ENCODE measurements around the gene PAMR1. TPM values are rescaled to one million over a fixed set of nuclear protein-coding genes. Genes with fewer than 3 reads are reported as not detected.

Gene PAMR1
- total and polyA plus RNA-seq, 2 experiments from 2014 or later = 119 to 151 TPM

DNA sequence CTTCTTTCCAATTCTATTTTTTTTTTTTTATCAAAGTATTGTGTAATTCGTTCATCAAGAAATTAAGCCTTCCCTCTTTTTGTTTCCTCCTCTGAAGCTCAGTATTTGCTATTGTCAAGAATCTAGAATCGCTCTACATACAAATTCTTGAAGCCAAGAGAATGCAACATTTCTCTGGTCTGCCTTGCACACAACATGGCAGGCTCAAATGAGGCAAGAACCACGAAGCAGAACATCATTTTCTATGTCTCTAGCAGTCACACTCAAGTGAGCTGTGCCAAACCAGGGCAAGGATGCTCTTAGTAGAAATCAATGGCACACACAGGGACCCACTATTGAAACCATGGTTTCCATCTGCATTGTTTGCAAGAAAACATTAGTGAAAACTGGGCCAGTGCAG lies 59.4 kb downstream of the PAMR1 start:
- no peaks in the 10 kb centered on the region for H4K20me1 ChIP-seq (ENCODE audit: insufficient read depth)
- H2AFZ ChIP-seq = no peak overlapping the region
- H3K9me2 ChIP-seq (ENCODE audit: insufficient read depth) = no peaks in the 10 kb centered on the region
- in situ Hi-C loops (cut with MboI) = no loop called here
- peaks cover 8% of the 10 kb centered on the region for H3K4me1 ChIP-seq (ENCODE audit: insufficient read depth)
- TF ChIP-seq EZH2phosphoT487 (IDR thresholded peaks at IDR 0.05; ENCODE audit: insufficient read depth, low read depth) (no peak), EZH2 (IDR thresholded peaks at IDR 0.05; ENCODE audit: insufficient read depth, poor library complexity, severe bottlenecking) (no peak)
- no peak overlapping the region for H3K4me3 ChIP-seq
- peaks cover 35% of the 10 kb centered on the region for H3K36me3 ChIP-seq (ENCODE audit: low read depth)
- no peak overlapping the region for H3K27ac ChIP-seq
- H3K9ac ChIP-seq = no peak overlapping the region
- DNase-seq = no peak
- no peaks in the 10 kb centered on the region for H3K9me3 ChIP-seq (ENCODE audit: low read depth)
- no peak overlapping the region for H3K4me2 ChIP-seq (ENCODE audit: unreplicated experiment)
- H3F3A ChIP-seq (ENCODE audit: insufficient read depth) = 0 out of 2 replicates have a peak, but pooled peaks cover 8% of the 10 kb centered on the region
- no peaks in the 10 kb centered on the region for H3K27me3 ChIP-seq (replicated peaks; ENCODE audit: insufficient read depth)
- H3K79me2 ChIP-seq (ENCODE audit: insufficient read depth) = no peaks in the 10 kb centered on the region
- WGBS, 2 experiments (ENCODE audit: low coverage in 1 of 2, low lambda C conversion rate in 2 of 2, missing lambda C conversion rate in 2 of 2) = 97 to 99% methylated on average over 3 of the region's 3 CpGs

DNA sequence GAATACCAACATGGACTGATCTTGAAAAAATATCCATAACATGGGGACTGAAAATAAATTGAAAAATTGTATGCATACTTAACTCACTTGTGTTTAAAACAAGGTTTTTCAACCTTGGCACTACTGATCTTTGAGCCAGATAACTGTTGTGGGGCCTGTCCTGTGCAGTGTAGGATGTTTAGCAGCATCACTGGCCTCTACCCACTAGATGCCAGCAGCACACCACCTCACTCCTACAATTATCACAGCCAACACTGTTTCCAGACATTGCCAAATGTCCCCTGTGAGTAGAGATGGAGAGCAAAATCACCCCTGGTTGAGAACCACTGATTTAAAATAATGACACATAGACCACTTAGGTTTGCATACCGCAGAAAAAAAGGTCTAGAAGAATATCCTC lies 61.1 kb downstream of the PAMR1 start:
- WGBS, 2 experiments (ENCODE audit: low coverage in 1 of 2, low lambda C conversion rate in 2 of 2, missing lambda C conversion rate in 2 of 2) = 100% methylated on average over 1 of the region's 1 CpG
- Histone ChIP-seq H3K4me1 (ENCODE audit: insufficient read depth) (peaks cover 8% of the 10 kb centered on the region), H3K4me2 (ENCODE audit: unreplicated experiment) (no peak overlapping the region), H3K79me2 (ENCODE audit: insufficient read depth) (no peaks in the 10 kb centered on the region), H3K9me3 (ENCODE audit: low read depth) (no peaks in the 10 kb centered on the region), H3K36me3 (ENCODE audit: low read depth) (peaks cover 35% of the 10 kb centered on the region), H3K27me3 (replicated peaks; ENCODE audit: insufficient read depth) (no peaks in the 10 kb centered on the region), H3K4me3 (no peak overlapping the region), H3F3A (ENCODE audit: insufficient read depth) (0 out of 2 replicates have a peak, but pooled peaks cover 8% of the 10 kb centered on the region), H4K20me1 (ENCODE audit: insufficient read depth) (no peaks in the 10 kb centered on the region), H3K27ac (no peak overlapping the region), H2AFZ (no peak overlapping the region), H3K9ac (no peak overlapping the region), H3K9me2 (ENCODE audit: insufficient read depth) (no peaks in the 10 kb centered on the region)
- in situ Hi-C loops (cut with MboI) = no loop called here
- DNase-seq = peak; percentile 23
- TF ChIP-seq EZH2phosphoT487 (IDR thresholded peaks at IDR 0.05; ENCODE audit: insufficient read depth, low read depth) (no peak), EZH2 (IDR thresholded peaks at IDR 0.05; ENCODE audit: insufficient read depth, poor library complexity, severe bottlenecking) (no peak)

DNA sequence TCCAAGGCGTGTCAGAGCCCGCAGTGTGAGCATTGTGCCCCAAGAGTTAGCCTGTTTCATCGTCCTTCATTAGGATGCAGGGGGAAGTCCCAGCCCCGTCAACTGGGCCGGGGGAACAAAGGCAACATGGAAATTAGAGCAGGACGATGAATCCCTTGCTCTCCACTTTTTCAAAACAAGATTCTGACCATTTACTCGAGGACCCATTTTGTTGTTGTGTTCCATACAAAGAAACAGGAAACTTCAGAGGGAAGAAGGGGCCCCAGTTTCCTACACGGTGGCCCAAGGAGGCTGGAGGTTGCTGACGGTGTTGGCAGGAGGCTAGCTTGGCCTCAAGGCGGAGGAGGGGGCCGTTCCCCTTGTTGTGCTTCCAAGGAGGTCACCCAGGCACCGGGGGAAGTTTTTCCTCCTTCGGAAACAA lies 62.1 kb downstream of the PAMR1 start:
- H4K20me1 ChIP-seq (ENCODE audit: insufficient read depth) = no peaks in the 10 kb centered on the region
- H3K4me2 ChIP-seq (ENCODE audit: unreplicated experiment) = no peak overlapping the region
- no peak overlapping the region for H2AFZ ChIP-seq
- H3K9me2 ChIP-seq (ENCODE audit: insufficient read depth) = no peaks in the 10 kb centered on the region
- H3K27me3 ChIP-seq (replicated peaks; ENCODE audit: insufficient read depth) = no peaks in the 10 kb centered on the region
- no peak overlapping the region for H3K4me3 ChIP-seq
- H3K9ac ChIP-seq = no peak overlapping the region
- H3K27ac ChIP-seq = no peak overlapping the region
- peaks cover 30% of the 10 kb centered on the region for H3K36me3 ChIP-seq (ENCODE audit: low read depth)
- no peaks in the 10 kb centered on the region for H3K79me2 ChIP-seq (ENCODE audit: insufficient read depth)
- H3K4me1 ChIP-seq (ENCODE audit: insufficient read depth) = peaks cover 15% of the 10 kb centered on the region
- DNase-seq = no peak
- WGBS, 2 experiments (ENCODE audit: low coverage in 1 of 2, low lambda C conversion rate in 2 of 2, missing lambda C conversion rate in 2 of 2) = 92 to 95% methylated on average over 13 of the region's 13 CpGs
- H3F3A ChIP-seq (ENCODE audit: insufficient read depth) = 0 out of 2 replicates have a peak, but pooled peaks cover 8% of the 10 kb centered on the region
- in situ Hi-C loops (cut with MboI) = no loop called here
- H3K9me3 ChIP-seq (ENCODE audit: low read depth) = no peaks in the 10 kb centered on the region
- no peak for TF ChIP-seq EZH2 (IDR thresholded peaks at IDR 0.05; ENCODE audit: insufficient read depth, poor library complexity, severe bottlenecking)
- no peak for TF ChIP-seq EZH2phosphoT487 (IDR thresholded peaks at IDR 0.05; ENCODE audit: insufficient read depth, low read depth)

DNA sequence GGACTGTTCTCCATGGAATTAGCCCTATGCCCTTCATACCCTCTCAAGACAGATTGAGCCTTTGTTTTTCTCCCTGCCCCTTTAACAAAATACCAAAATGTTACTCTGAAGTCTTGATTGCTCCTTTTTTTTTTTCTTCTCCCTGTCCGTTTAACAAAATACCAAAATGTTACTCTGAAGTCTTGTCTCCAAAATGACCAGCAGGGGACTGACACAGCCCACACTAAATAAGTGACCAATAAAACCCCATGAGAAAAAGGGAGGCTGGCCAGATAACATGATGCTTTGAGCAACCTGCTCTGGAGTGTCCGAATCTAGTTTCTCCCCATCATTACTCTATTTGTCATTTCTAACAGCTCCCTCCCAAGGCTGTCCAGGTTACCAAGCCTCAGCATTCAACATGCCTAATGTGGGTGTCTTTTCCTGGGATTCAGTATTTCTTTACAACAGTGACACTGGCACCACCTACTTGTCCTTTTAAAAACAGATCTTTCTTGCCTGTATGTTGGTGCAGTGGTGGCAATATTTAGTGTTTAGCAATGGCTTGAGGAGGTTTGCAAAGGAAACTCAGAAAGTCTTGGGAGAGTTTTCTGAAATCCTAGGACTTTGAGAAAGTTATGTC lies 63.4 kb downstream of the PAMR1 start:
- H3K27me3 ChIP-seq (replicated peaks; ENCODE audit: insufficient read depth) = no peaks in the 10 kb centered on the region
- peaks cover 19% of the 10 kb centered on the region; the same call in 1 of the 2 replicates for H3K36me3 ChIP-seq (ENCODE audit: low read depth)
- in situ Hi-C loops (cut with MboI) = no loop called here
- no peaks in the 10 kb centered on the region for H3K79me2 ChIP-seq (ENCODE audit: insufficient read depth)
- H4K20me1 ChIP-seq (ENCODE audit: insufficient read depth) = no peaks in the 10 kb centered on the region
- no peak overlapping the region for H3K4me3 ChIP-seq
- no peaks in the 10 kb centered on the region for H3K9me2 ChIP-seq (ENCODE audit: insufficient read depth)
- no peak overlapping the region for H3K4me2 ChIP-seq (ENCODE audit: unreplicated experiment)
- DNase-seq = no peak
- TF ChIP-seq EZH2 (IDR thresholded peaks at IDR 0.05; ENCODE audit: insufficient read depth, poor library complexity, severe bottlenecking) = no peak
- TF ChIP-seq EZH2phosphoT487 (IDR thresholded peaks at IDR 0.05; ENCODE audit: insufficient read depth, low read depth) = no peak
- no peak overlapping the region for H3K9ac ChIP-seq
- H3K4me1 ChIP-seq (ENCODE audit: insufficient read depth) = peaks cover 16% of the 10 kb centered on the region
- no peak overlapping the region for H2AFZ ChIP-seq
- no peaks in the 10 kb centered on the region for H3K9me3 ChIP-seq (ENCODE audit: low read depth)
- H3F3A ChIP-seq (ENCODE audit: insufficient read depth) = 0 out of 2 replicates have a peak, but pooled peaks cover 8% of the 10 kb centered on the region
- H3K27ac ChIP-seq = no peak overlapping the region
- WGBS, 2 experiments (ENCODE audit: low coverage in 1 of 2, low lambda C conversion rate in 2 of 2, missing lambda C conversion rate in 2 of 2) = 89 to 98% methylated on average over 2 of the region's 2 CpGs
